Activated T-cell treated with anti-CD3 and anti-CD28 coated beads for 4 hours (primary cell): ENCODE measurements around the gene SFRP2.

Experiments
- DNase-seq: peaks from one replicate; pipeline ENCODE4 v3.0.0-alpha.2; 2020

Gene SFRP2, protein sequence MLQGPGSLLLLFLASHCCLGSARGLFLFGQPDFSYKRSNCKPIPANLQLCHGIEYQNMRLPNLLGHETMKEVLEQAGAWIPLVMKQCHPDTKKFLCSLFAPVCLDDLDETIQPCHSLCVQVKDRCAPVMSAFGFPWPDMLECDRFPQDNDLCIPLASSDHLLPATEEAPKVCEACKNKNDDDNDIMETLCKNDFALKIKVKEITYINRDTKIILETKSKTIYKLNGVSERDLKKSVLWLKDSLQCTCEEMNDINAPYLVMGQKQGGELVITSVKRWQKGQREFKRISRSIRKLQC

DNA sequence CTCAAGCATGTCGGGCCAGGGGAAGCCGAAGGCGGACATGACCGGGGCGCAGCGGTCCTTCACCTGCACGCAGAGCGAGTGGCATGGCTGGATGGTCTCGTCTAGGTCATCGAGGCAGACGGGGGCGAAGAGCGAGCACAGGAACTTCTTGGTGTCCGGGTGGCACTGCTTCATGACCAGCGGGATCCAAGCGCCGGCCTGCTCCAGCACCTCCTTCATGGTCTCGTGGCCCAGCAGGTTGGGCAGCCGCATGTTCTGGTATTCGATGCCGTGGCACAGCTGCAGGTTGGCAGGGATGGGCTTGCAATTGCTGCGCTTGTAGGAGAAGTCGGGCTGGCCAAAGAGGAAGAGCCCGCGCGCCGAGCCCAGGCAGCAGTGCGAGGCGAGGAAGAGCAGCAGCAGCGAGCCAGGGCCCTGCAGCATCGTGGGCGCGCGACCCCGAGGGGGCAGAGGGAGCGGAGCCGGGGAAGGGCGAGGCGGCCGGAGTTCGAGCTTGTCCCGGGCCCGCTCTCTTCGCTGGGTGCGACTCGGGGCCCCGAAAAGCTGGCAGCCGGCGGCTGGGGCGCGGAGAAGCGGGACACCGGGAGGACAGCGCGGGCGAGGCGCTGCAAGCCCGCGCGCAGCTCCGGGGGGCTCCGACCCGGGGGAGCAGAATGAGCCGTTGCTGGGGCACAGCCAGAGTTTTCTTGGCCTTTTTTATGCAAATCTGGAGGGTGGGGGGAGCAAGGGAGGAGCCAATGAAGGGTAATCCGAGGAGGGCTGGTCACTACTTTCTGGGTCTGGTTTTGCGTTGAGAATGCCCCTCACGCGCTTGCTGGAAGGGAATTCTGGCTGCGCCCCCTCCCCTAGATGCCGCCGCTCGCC, at the start of gene SFRP2:
Gene SFRP2 (minus strand): TSS at position 671 of the 864 bp plus-strand sequence. CDS start 248 bp downstream, at position 423.
- no peak for DNase-seq

- no peak for DNase-seq
Measured at GRCh38 chr4:153838564-153838963, 49.7 kb upstream of the SFRP2 start.

- DNase-seq: no peak
Measured at GRCh38 chr4:153834901-153835300, 46.0 kb upstream of the SFRP2 start.

DNA sequence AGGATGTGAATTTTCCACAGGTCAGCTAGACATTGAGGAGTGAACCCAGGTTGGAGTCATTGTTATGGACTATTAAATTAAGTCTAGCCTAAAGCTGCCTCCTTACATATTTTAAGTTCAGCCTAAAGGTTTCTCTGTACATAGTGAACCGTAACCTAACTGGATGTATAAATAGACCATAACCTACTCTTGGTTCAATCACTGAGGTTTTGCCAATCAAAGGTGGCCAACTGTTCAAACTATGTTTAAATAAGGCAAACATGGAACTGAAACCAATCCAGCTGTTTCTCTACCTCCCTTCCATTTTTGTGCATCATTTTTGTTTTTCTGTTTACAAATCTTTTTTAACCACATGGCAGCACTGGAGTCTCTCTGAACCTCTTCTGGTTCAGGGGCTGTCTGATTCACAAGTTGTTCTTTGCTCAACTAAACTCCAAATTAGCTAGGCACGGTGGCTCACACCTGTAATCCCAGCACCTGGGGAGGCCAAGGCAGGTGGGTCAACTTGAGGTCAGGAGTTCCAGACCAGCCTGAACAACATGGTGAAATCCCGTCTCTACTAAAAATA, 43.9 kb upstream of the SFRP2 start:
- DNase-seq: no peak

DNA sequence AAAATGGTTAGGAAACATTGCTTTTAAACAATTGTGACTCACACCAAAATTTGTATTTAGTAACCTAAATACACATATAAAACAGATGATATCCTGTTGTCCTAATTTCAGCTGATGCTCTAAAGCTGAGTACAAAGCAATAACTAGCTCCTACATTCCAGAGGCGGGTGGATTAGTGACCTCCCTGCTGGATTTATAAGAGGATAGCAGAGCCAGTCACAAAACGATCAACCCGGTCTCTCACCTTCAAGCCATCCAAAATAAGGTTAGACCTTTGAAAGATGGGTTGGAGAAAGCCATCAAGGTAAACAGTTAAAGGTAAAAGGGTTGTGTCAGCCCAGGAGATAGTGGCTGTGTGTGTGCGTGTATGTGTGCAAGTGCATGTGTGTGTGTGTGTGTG, 43.2 kb upstream of the SFRP2 start:
- no peak for DNase-seq

- no peak for DNase-seq
Measured at GRCh38 chr4:153831245-153831644, 42.4 kb upstream of the SFRP2 start.

DNA sequence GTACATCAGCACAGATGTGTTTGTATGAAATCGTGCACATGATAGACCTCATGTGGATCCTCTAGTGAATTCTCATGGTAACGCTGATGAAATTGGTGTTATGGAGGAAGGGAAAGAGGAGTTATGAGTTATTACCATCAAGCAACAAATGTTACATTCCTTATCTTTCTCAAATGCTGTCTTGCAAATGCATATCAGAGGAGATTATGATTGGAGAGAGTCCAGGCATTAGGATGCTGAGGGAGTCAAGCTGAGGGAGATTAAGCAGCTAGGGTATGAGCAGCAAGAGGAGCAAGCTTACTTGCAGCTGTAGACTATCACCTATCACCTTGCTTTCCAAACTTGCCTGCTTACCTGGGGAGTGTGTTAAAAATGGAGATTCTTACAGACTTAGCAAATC, 36.8 kb upstream of the SFRP2 start:
- DNase-seq: no peak

DNA sequence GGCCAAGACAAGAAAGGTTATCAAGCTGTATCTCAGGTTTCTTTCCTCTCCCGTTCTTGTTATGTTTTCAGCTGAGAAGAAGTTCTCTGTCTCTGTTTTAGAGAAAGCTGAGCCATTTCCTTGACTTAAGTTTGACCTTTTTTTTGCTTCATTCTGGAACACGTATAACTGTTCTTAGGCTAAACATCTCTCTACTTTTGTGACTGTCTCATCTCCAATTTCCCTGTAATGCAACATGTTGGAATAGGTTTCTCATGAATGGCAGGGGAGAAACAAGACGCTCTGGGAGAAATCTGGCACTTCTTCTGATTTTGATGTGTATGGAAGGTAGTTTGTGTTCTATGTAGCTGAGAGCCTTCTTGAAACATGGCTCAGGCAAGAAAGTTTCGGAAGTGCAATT, 36.2 kb upstream of the SFRP2 start:
- DNase-seq: no peak

GRCh38 chr4:153824501-153824900, 35.6 kb upstream of the SFRP2 start:
- no peak for DNase-seq

GRCh38 chr4:153823483-153823882, 34.6 kb upstream of the SFRP2 start:
- DNase-seq: no peak

DNA sequence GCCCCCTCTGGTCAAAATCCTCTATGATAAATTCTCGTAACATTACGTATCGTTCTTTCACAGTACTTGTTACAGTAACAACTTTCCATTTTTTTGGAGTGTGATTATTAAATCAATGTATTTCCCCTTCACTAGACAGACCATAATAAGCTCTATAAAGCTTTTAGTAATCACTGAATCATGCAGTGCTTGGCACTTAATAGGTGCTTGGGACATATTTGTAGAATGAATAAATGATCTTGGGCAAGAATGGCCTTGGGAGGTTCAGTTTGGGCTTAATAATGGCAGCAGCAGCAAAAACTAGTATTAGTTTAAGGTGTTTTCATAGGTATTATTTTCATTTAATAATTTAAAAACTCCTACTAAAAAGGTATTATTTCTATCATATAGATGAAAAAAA, 33.4 kb upstream of the SFRP2 start:
- no peak for DNase-seq

DNA sequence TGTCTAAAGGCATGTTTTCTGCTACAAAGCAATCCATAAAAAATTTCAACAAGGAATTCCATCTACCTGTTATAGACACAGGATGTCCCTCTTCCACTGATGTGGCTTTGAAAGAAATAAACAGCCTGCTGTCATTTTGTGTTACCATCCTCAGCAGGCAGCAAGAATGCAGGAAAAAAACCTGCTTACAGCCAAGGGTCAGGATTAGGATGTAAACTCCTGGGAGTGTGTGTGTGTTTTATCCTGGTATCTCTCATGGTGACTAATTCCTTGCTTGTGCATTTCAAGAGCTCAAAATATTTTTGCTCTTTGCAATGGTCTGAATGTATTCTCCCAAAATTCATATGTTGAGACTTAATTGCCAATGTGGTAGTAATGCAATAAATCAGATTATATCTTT, 28.6 kb upstream of the SFRP2 start:
- DNase-seq: no peak

- no peak for DNase-seq
Measured at GRCh38 chr4:153816542-153816941, 27.7 kb upstream of the SFRP2 start.

GRCh38 chr4:153814789-153815188, 25.9 kb upstream of the SFRP2 start:
- no peak for DNase-seq

DNA sequence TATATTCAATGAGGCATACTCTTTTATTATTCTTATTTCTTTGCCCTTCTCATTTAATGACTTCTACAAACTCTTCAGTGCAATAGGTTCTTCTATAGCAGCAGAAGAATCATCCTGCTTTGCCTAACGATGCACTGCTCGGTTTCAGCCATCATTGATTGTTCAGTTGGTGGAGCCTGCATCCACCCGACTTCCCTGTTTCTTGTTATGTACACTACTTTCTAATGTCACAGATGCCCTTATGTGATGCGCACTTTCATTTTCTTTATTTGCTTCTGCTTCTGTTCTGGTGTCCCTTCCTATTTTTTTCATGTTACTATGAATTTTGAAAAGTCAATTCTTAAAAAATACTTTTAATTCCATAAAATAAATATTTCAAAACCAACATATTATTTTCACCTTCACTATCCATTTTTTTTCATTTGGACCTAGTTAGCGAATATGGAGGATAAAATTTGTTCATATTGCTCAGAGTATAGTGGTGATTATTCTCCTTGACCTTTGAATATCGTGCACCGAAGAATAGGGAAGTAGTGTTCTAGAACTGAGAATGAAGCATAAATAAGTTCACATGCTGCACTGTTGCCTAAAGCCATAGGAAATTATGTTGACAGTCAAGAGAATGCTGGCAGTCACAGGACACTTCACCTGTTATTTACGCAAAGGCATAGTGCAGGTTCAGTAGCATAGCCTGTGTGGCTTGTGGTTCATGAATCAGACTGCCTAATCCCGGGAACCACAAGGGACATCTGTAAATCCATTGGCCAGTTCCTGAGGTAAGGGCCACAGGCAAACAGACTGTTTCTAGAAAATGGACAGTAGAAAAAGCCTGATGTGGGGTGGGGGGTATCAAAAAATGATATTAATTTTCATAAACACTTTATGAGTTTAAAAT, 21.3 kb upstream of the SFRP2 start:
- DNase-seq: no peak

- no peak for DNase-seq
Measured at GRCh38 chr4:153809307-153809706, 20.4 kb upstream of the SFRP2 start.

DNA sequence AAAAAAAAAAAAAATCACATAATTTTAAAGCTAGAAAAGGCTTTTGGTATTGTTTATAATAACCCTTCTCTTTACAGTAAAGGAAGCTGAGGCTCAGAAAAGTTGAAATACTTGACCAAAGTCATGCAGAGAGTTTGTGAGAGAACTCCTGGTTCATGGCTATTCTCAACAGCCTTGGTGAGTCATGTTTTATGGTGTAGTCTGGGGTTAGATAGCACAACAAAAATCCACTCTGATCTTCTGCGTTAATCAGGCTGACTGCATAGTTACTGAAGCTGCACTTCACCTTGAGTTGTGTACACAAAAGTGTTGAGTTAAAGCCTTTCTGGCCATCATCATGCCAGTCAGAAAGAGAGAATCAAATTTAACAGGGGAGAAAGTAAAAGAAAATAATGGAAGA, 19.3 kb upstream of the SFRP2 start:
- no peak for DNase-seq

DNA sequence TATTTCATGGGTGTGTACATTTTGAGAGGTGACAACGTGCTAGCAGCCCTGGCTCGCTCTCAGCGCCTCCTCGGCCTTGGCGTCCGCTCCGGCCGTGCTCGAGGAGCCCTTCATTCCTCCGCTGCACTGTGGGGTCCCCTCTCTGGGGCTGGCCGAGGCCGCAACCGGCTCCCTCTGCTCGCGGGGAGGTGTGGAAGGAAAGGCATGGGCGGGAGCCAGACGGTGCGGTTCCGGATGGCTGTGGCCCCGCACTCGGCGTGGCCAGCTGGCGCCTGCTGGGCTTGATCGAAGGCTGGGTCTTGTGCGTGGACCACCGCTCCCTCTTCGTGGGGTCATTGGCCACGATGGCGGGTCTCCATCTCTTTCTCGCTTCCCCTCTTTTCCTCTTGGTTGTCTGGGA, 17.2 kb upstream of the SFRP2 start:
- no peak for DNase-seq

- DNase-seq: no peak
Measured at GRCh38 chr4:153804722-153805121, 15.8 kb upstream of the SFRP2 start.

DNA sequence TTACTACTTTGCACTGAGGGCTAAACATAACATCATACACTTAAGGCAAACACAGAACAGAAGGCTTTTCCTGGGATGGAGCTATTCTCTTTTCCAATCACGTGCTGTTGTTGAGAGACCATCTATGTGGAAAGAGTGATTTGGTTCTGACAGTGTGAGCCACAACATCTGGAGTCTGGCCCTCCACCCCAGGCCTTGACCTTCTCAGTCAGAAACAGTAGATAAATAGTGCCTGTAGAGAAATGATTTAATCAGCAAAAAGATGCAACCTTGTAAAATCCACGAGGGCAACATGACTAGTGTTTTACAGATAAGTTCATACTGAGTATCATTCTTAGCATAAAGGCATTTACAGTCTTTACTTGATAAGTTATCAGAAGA, 10.8 kb upstream of the SFRP2 start:
- no peak for DNase-seq

DNA sequence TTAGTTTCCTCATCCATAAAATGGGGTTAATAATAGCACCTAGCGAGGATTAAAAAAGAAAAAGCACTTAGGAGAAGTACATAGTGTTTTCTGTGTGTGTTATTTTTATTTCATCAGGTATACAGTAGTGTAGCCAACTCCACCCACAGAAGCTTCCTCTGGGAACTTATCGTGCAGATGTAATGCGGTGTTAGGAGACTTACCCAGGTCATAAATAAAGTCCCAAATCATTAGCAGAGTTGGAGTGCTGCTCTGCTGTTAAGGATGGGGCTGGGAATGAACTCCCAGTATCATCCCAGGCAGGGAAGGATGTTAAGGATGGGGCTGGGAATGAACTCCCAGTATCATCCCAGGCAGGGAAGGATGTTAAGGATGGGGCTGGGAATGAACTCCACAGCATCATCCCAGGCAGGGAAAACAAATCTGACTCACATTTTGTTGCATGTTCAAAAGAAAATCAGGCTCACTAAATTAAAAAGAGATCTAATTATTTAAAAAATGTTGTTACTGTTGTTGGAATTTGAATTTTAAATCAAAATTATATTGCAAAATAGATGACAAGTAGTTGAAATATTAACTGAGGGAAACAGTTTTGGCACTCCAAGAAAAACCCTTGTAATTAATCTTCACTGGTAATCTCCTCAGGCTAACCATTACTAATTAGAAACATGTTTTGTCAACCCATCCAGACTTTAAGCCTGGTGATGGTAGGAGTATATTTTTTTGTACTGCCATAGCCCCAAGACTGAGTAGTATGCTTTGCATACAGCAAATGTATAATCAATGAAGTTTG, 10.2 kb upstream of the SFRP2 start:
- no peak for DNase-seq

- no peak for DNase-seq
Measured at GRCh38 chr4:153798420-153798819, 9.5 kb upstream of the SFRP2 start.
